ENCODE measurements around the gene ARL6IP1. TPM values are rescaled to one million over a fixed set of nuclear protein-coding genes. Genes with fewer than 3 reads are reported as not detected.
"Not testable (repeated sequence)": the region's sequence is repeated elsewhere in the genome, so short reads cannot be mapped to it uniquely, and the experiment has no call there.

ARL6IP1 gene
- total RNA-seq, 1 experiment from 2014 or later: 532 TPM

- DNase-seq (ENCODE audit: low read depth): no peak
Observed at GRCh38 chr16:18799500-18799899, 1.8 kb downstream of the ARL6IP1 start.

GRCh38 chr16:18797746-18798145, 3.6 kb downstream of the ARL6IP1 start:
- no peak for DNase-seq (ENCODE audit: low read depth)

- no peak for DNase-seq (ENCODE audit: low read depth)
Observed at GRCh38 chr16:18796377-18796776, 5.0 kb downstream of the ARL6IP1 start.

- DNase-seq (ENCODE audit: low read depth): no peak
Observed at GRCh38 chr16:18792836-18793433, 8.4 kb downstream of the ARL6IP1 start.

GRCh38 chr16:18789850-18790706, 11.3 kb downstream of the ARL6IP1 start, which contains the start of gene RPS15A:
TSS of gene RPS15A (minus strand) at chr16:18790334. CDS start at chr16:18789113, 1,221 bp downstream.
- DNase-seq (ENCODE audit: low read depth): peak; percentile 97

GRCh38 chr16:18789515-18789849, 11.9 kb downstream of the ARL6IP1 start:
- DNase-seq (ENCODE audit: low read depth): no peak

- DNase-seq (ENCODE audit: low read depth): no peak
Observed at GRCh38 chr16:18788828-18789514, 12.4 kb downstream of the ARL6IP1 start.

- no peak for DNase-seq (ENCODE audit: low read depth)
Observed at GRCh38 chr16:18784917-18785623, 16.3 kb downstream of the ARL6IP1 start.

- no peak for DNase-seq (ENCODE audit: low read depth)
Observed at GRCh38 chr16:18783430-18784341, 17.7 kb downstream of the ARL6IP1 start.

- DNase-seq (ENCODE audit: low read depth): no peak
Observed at GRCh38 chr16:18782697-18783429, 18.5 kb downstream of the ARL6IP1 start.

GRCh38 chr16:18781232-18781631, 20.1 kb downstream of the ARL6IP1 start:
- DNase-seq (ENCODE audit: low read depth): not testable (repeated sequence)

GRCh38 chr16:18780460-18781026, 20.8 kb downstream of the ARL6IP1 start:
- not testable (repeated sequence) for DNase-seq (ENCODE audit: low read depth)

- DNase-seq (ENCODE audit: low read depth): not testable (repeated sequence)
Observed at GRCh38 chr16:18777664-18778063, 23.7 kb downstream of the ARL6IP1 start.

- not testable (repeated sequence) for DNase-seq (ENCODE audit: low read depth)
Observed at GRCh38 chr16:18776334-18776733, 25.0 kb downstream of the ARL6IP1 start.

- DNase-seq (ENCODE audit: low read depth): not testable (repeated sequence)
Observed at GRCh38 chr16:18774651-18775050, 26.7 kb downstream of the ARL6IP1 start.

- DNase-seq (ENCODE audit: low read depth): not testable (repeated sequence)
Observed at GRCh38 chr16:18772171-18772570, 29.2 kb downstream of the ARL6IP1 start.

GRCh38 chr16:18770336-18770962, 30.9 kb downstream of the ARL6IP1 start:
- DNase-seq (ENCODE audit: low read depth): not testable (repeated sequence)

- DNase-seq (ENCODE audit: low read depth): not testable (repeated sequence)
Observed at GRCh38 chr16:18767217-18767616, 34.1 kb downstream of the ARL6IP1 start.

GRCh38 chr16:18762713-18763112, 38.6 kb downstream of the ARL6IP1 start:
- not testable (repeated sequence) for DNase-seq (ENCODE audit: low read depth)
